CD8-positive, alpha-beta memory T cell (primary cell): ENCODE results near the gene VTI1A. TPM values are rescaled to one million over a fixed set of nuclear protein-coding genes. Genes with fewer than 3 reads are reported as not detected.
"Not testable (repeated sequence)": the region's sequence is repeated elsewhere in the genome, so short reads cannot be mapped to it uniquely, and the experiment has no call there.

Source experiments
- CTCF ChIA-PET: fragments of 350-600 bp; sonication (Branson Sonifier 250); formaldehyde crosslinking; loops from one replicate; lab custom pipeline; 2021; ENCODE audit warnings: antibody characterized with exemption; lab: Charles Lee
- POLR2A ChIA-PET: fragments of 350-600 bp; sonication (Branson Sonifier 250); formaldehyde crosslinking; loops from one replicate; lab custom pipeline; 2021; ENCODE audit warnings: antibody characterized with exemption; lab: Charles Lee
- DNase-seq, 5 donors: peaks; one replicate each; pipeline versions ENCODE4 v3.0.0 to v3.0.0-alpha.2; 2020 to 2022; ENCODE audit warnings: mixed read lengths in 1 of 5
- H3K27ac ChIP-seq: one replicate; pipeline ENCODE4 v1.7.0; 2013; ENCODE audit warnings: low read depth, mild to moderate bottlenecking, low read length, moderate library complexity
- H3K27me3 ChIP-seq: 2 replicates; pipeline ENCODE4 v1.7.0; 2013; ENCODE audit warnings: low read length, mild to moderate bottlenecking; ENCODE audit not compliant: insufficient read depth, poor library complexity, severe bottlenecking
- H3K36me3 ChIP-seq: 2 replicates; pipeline ENCODE4 v1.7.0; 2013; ENCODE audit warnings: mild to moderate bottlenecking, low read length, moderate library complexity; ENCODE audit not compliant: insufficient read depth
- H3K4me1 ChIP-seq: 2 replicates; pipeline ENCODE4 v1.7.0; 2013; ENCODE audit warnings: mild to moderate bottlenecking, low read length, moderate library complexity; ENCODE audit not compliant: insufficient read depth
- H3K4me3 ChIP-seq: 2 replicates; pipeline ENCODE4 v1.7.0; 2013; ENCODE audit warnings: mild to moderate bottlenecking, low read length
- H3K9me3 ChIP-seq: 2 replicates; pipeline ENCODE4 v1.7.0; 2013; ENCODE audit warnings: mild to moderate bottlenecking, low read length
- H3K27ac Mint-ChIP-seq, 8 donors: one replicate each; pipeline ENCODE4 v1.8.0; 2020 to 2021; ENCODE audit warnings: mixed read lengths in 8 of 8, mild to moderate bottlenecking in 6 of 8, inconsistent platforms in 3 of 8, moderate library complexity in 3 of 8
- H3K27me3 Mint-ChIP-seq, 2 donors: one replicate each; pipeline ENCODE4 v1.8.0; 2020 to 2021; ENCODE audit warnings: mixed read lengths in 2 of 2, mild to moderate bottlenecking in 1 of 2, moderate library complexity in 1 of 2
- H3K36me3 Mint-ChIP-seq, 3 donors: one replicate each; pipeline ENCODE4 v1.8.0; 2020 to 2021; ENCODE audit warnings: mixed read lengths in 3 of 3, inconsistent platforms in 1 of 3, mild to moderate bottlenecking in 1 of 3
- H3K4me1 Mint-ChIP-seq, 3 donors: one replicate each; pipeline ENCODE4 v1.8.0; 2020 to 2021; ENCODE audit warnings: mixed read lengths in 3 of 3, inconsistent platforms in 1 of 3, mild to moderate bottlenecking in 1 of 3
- H3K4me3 Mint-ChIP-seq, 7 donors: one replicate each; pipeline ENCODE4 v1.8.0; 2020 to 2021; ENCODE audit warnings: mixed read lengths in 7 of 7, mild to moderate bottlenecking in 6 of 7, moderate library complexity in 4 of 7, inconsistent platforms in 2 of 7
- H3K9me3 Mint-ChIP-seq, 5 donors: one replicate each; pipeline ENCODE4 v1.8.0; 2020 to 2022; ENCODE audit warnings: mixed read lengths in 5 of 5, mild to moderate bottlenecking in 3 of 5, moderate library complexity in 2 of 5, inconsistent platforms in 1 of 5
- polyA plus RNA-seq: library from polyadenylated mRNA; unstranded; fragments of 300-500 nt; fragmentation: Illumina TruSeq; gene quantifications from one replicate; pipeline ENCODE4 v1.2.3, GENCODE V29; 2021
- total RNA-seq, 2 experiments: library from RNA; stranded (reverse); gene quantifications; one replicate each; pipeline ENCODE4 v1.2.3, GENCODE V29; 2021

Gene VTI1A
- total and polyA plus RNA-seq, 3 experiments from 2014 or later: 28.1 to 40.1 (median 38.2) TPM

- ChIA-PET POLR2A (interaction anchor here (0.8 kb wide), 1 partner anchor 1444 kb away, joined by 9 read pairs; no protein-coding TSS in a partner anchor), CTCF (no interaction called here)
- H3K36me3 ChIP-seq: no peaks in the 10 kb centered on the region
- H3K4me3 ChIP-seq: no peak overlapping the region
- no peaks in the 10 kb centered on the region for H3K9me3 ChIP-seq
- no peak overlapping the region for H3K27ac ChIP-seq
- no peaks in the 10 kb centered on the region for H3K4me1 ChIP-seq
- Mint-ChIP-seq H3K4me3 (no peak overlapping the region), H3K27ac (peak overlapping the region in 1 of 8 donors; percentile 43), H3K4me1 (peaks cover 30 to 64% (median 61%) of the 10 kb centered on the region in 3 donors), H3K27me3 (no peaks in the 10 kb centered on the region), H3K36me3 (peaks cover 0 to 12% (median 0%) of the 10 kb centered on the region in 3 donors), H3K9me3 (no peaks in the 10 kb centered on the region)
- H3K27me3 ChIP-seq: no peaks in the 10 kb centered on the region
- no peak for DNase-seq
These were observed 8.1 kb downstream of the VTI1A start for GRCh38 chr10:112454910-112455779.

GRCh38 chr10:112456533-112456932 lies 9.5 kb downstream of the VTI1A start:
- Mint-ChIP-seq H3K27ac (no peak overlapping the region), H3K4me1 (peaks cover 20 to 51% (median 48%) of the 10 kb centered on the region in 3 donors), H3K36me3 (peaks cover 0 to 14% (median 4%) of the 10 kb centered on the region in 3 donors), H3K27me3 (no peaks in the 10 kb centered on the region), H3K4me3 (no peak overlapping the region), H3K9me3 (no peaks in the 10 kb centered on the region)
- no peak overlapping the region for H3K27ac ChIP-seq
- no peaks in the 10 kb centered on the region for H3K27me3 ChIP-seq
- POLR2A ChIA-PET: no interaction called here
- DNase-seq: no peak
- no peaks in the 10 kb centered on the region for H3K36me3 ChIP-seq
- no peaks in the 10 kb centered on the region for H3K9me3 ChIP-seq
- CTCF ChIA-PET: interaction anchor here (0.7 to 1.2 kb wide), 3 partner anchors 15 to 110 kb away, joined by 3 to 4 read pairs (median 3); no protein-coding TSS in a partner anchor
- no peaks in the 10 kb centered on the region for H3K4me1 ChIP-seq
- no peak overlapping the region for H3K4me3 ChIP-seq

DNA sequence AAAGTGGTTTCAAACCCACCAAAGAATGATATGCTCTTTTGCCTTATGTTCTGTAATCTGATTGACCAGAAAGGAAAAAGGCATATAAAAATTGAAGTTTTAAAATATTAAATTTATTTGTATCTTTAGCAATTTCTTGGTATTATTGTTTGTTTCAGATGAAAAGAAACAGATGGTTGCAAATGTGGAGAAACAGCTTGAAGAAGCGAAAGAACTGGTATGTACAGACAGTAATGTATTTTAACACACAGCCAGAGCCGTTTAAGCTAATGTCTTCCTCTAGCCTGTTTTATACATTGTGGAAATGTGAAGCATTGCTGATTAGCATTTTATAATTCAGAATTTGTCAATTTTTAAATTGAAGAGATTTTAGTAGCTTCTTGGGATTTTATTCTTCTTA lies 13.4 kb downstream of the VTI1A start:
- Histone ChIP-seq H3K27me3 (no peaks in the 10 kb centered on the region), H3K4me1 (no peaks in the 10 kb centered on the region), H3K9me3 (no peaks in the 10 kb centered on the region), H3K27ac (no peak overlapping the region), H3K36me3 (peaks cover 8% of the 10 kb centered on the region), H3K4me3 (no peak overlapping the region)
- peaks cover 11 to 32% (median 30%) of the 10 kb centered on the region in 3 donors for H3K4me1 Mint-ChIP-seq
- POLR2A ChIA-PET: no interaction called here
- H3K27ac Mint-ChIP-seq: no peak overlapping the region
- no peak for DNase-seq
- peaks cover 0 to 4% (median 0%) of the 10 kb centered on the region in 5 donors for H3K9me3 Mint-ChIP-seq
- peaks cover 4 to 40% (median 15%) of the 10 kb centered on the region in 3 donors for H3K36me3 Mint-ChIP-seq
- CTCF ChIA-PET: interaction anchor here (1.3 kb wide), 1 partner anchor 13 kb away, joined by 3 read pairs; the partner anchor contains the start of genes VTI1A and ZDHHC6
- no peak overlapping the region for H3K4me3 Mint-ChIP-seq
- no peaks in the 10 kb centered on the region for H3K27me3 Mint-ChIP-seq

DNA sequence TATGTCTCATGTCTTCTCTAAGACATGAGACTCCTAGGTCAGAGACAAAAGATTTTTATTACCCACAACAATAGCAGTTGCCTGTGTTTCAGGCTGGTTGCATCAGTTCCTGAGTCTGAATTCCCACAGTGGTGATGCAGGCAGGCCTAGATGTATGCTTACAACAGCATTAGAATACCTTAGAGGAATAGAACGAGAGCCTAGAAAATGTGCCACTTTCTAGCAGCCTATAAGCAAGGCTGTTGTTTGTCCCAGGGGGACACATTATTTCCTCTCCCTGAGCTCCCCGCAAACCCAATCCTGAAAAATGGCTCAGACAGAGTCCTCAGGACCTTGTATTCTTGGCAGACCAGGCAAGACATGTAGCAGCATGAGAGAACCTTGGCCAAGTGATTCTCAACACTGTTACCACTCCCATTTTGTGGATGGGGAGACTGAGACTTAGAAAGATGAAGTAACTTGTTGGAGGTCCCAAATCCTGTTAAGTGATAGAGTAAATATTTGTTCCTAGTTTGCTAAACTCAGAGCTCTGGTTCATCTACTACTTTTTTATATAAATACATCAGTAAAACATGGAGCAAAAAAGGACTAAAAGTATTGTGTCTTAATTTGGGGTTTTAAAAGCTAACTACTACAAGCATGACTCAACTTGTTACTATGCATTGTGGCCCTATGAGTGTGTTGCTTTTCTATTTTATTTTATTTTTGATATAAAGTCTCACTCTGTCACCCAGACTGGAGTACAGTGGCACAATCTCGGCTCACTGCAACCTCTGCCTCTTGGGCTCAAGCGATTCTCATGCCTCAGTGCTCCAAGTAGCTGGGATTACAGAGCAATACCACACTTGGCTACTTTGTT lies 14.2 kb downstream of the VTI1A start:
- H3K36me3 ChIP-seq: peaks cover 12% of the 10 kb centered on the region
- DNase-seq: no peak
- no peaks in the 10 kb centered on the region for H3K4me1 ChIP-seq
- H3K4me3 ChIP-seq: no peak overlapping the region
- ChIA-PET CTCF (interaction anchor here (0.7 kb wide), 1 partner anchor 11 kb away, joined by 3 read pairs; no protein-coding TSS in a partner anchor), POLR2A (no interaction called here)
- peaks cover 8 to 27% (median 25%) of the 10 kb centered on the region in 3 donors for H3K4me1 Mint-ChIP-seq
- H3K27me3 ChIP-seq: no peaks in the 10 kb centered on the region
- H3K36me3 Mint-ChIP-seq: peaks cover 7 to 47% (median 20%) of the 10 kb centered on the region in 3 donors
- no peak overlapping the region for H3K27ac ChIP-seq
- H3K9me3 Mint-ChIP-seq: peaks cover 0 to 4% (median 0%) of the 10 kb centered on the region in 5 donors
- no peak overlapping the region for H3K4me3 Mint-ChIP-seq
- no peaks in the 10 kb centered on the region for H3K27me3 Mint-ChIP-seq
- H3K9me3 ChIP-seq: no peaks in the 10 kb centered on the region
- H3K27ac Mint-ChIP-seq: peak overlapping the region in 3 of 8 donors; percentile 25 to 83 (median 48)

GRCh38 chr10:112464074-112464473 lies 17.1 kb downstream of the VTI1A start:
- H3K27me3 Mint-ChIP-seq, H3K9me3 ChIP-seq, H3K9me3 Mint-ChIP-seq, POLR2A ChIA-PET, H3K4me1 ChIP-seq, H3K4me3 Mint-ChIP-seq, H3K4me3 ChIP-seq, H3K27me3 ChIP-seq, H3K27ac Mint-ChIP-seq, DNase-seq, H3K4me1 Mint-ChIP-seq, H3K27ac ChIP-seq: not testable (repeated sequence)
- H3K36me3 Mint-ChIP-seq: peaks cover 7 to 56% (median 20%) of the 10 kb centered on the region in 3 donors
- H3K36me3 ChIP-seq: peaks cover 13% of the 10 kb centered on the region
- CTCF ChIA-PET: interaction anchor here (0.9 to 1.3 kb wide), 2 partner anchors 12 to 921 kb away, joined by 3 read pairs; no protein-coding TSS in a partner anchor

DNA sequence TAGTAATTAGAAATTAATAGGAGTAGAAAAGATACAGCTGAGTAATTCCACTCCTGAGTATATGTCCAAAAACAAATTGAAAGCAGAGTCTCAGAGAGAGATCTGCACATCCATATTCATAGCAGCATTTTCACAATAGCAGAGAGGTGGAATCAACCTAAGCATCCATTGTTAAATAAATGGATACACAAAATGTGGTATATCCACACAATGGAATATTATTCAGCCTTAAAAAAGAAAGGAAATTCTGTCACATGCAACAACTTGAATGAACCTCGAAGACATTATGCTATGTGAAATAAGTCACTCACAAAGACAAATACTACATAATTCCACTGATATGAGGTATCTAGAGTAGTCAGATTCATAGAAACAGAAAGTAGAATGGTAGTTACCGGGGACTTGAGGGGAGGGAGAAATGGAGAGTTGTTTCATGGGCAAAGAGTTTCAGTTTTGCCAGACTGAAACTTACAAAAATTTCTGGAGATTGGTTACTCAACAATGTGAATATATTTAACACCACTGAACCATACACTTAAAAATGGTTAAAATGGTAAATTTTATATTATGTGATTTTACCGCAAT lies 18.4 kb downstream of the VTI1A start:
- peak overlapping the region in 1 of 8 donors; percentile 15 for H3K27ac Mint-ChIP-seq
- H3K36me3 Mint-ChIP-seq: peaks cover 7 to 62% (median 23%) of the 10 kb centered on the region in 3 donors
- H3K4me3 Mint-ChIP-seq: no peak overlapping the region
- POLR2A ChIA-PET: no interaction called here
- no peak overlapping the region for H3K4me3 ChIP-seq
- H3K9me3 Mint-ChIP-seq: peaks cover 0 to 4% (median 0%) of the 10 kb centered on the region in 5 donors
- CTCF ChIA-PET: interaction anchor here (1.3 kb wide), 1 partner anchor 920 kb away, joined by 3 read pairs; no protein-coding TSS in a partner anchor
- no peaks in the 10 kb centered on the region for H3K27me3 ChIP-seq
- H3K27ac ChIP-seq: no peak overlapping the region
- H3K9me3 ChIP-seq: no peaks in the 10 kb centered on the region
- H3K36me3 ChIP-seq: peaks cover 13% of the 10 kb centered on the region
- peaks cover 0 to 8% (median 0%) of the 10 kb centered on the region in 3 donors for H3K4me1 Mint-ChIP-seq
- no peaks in the 10 kb centered on the region for H3K4me1 ChIP-seq
- H3K27me3 Mint-ChIP-seq: no peaks in the 10 kb centered on the region
- DNase-seq: no peak

DNA sequence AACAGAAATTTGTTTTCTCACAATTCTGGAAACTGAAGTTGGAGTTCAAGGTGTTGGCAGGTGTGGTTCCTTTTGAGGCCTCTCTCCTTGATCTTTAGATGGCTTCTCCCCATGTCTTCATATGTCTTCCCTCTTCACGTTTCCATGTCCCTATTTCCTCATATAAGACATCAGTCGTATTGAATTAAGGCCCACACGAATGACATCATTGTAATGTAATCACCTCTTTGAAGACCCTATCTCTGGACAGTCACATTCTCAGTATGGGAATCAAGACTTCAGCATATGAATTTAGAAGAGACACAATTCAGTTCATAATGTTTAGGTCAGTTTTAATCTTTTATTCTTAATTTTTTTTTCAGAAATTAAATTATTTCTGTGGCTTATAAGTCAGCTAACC lies 19.8 kb downstream of the VTI1A start:
- Mint-ChIP-seq H3K27me3 (no peaks in the 10 kb centered on the region), H3K4me1 (peaks cover 2 to 7% (median 2%) of the 10 kb centered on the region in 3 donors), H3K4me3 (no peak overlapping the region), H3K27ac (no peak overlapping the region), H3K9me3 (peaks cover 0 to 4% (median 0%) of the 10 kb centered on the region in 5 donors), H3K36me3 (peaks cover 7 to 56% (median 19%) of the 10 kb centered on the region in 3 donors)
- Histone ChIP-seq H3K27me3 (no peaks in the 10 kb centered on the region), H3K4me1 (no peaks in the 10 kb centered on the region), H3K9me3 (no peaks in the 10 kb centered on the region), H3K27ac (no peak overlapping the region), H3K4me3 (no peak overlapping the region), H3K36me3 (peaks cover 13% of the 10 kb centered on the region)
- ChIA-PET POLR2A (interaction anchor here (0.7 kb wide), 1 partner anchor 17 kb away, joined by 3 read pairs; no protein-coding TSS in a partner anchor), CTCF (no interaction called here)
- DNase-seq: no peak
